B cell (primary cell): ENCODE data around the gene TUG1. TPM values are rescaled to one million over a fixed set of nuclear protein-coding genes. Genes with fewer than 3 reads are reported as not detected.

Source experiments
- ATAC-seq: fragments of 200-7000 bp; cut with Tn5 transposase; one replicate; pipeline ENCODE4 v1.10.0; 2021; ENCODE audit warnings: low read depth, mild to moderate bottlenecking, moderate number of reproducible peaks, moderate library complexity
- CTCF ChIA-PET: fragments of 350-600 bp; sonication (Branson Sonifier 250); formaldehyde crosslinking; loops from one replicate; lab custom pipeline; 2021; ENCODE audit warnings: antibody characterized with exemption, inconsistent platforms; lab: Charles Lee
- POLR2A ChIA-PET: fragments of 350-600 bp; sonication (Branson Sonifier 250); formaldehyde crosslinking; loops from one replicate; lab custom pipeline; 2021; ENCODE audit warnings: antibody characterized with exemption; lab: Charles Lee
- DNase-seq: peaks from one replicate; pipeline ENCODE4 v3.0.0; 2013
- H2AFZ ChIP-seq: 2 replicates; pipeline ENCODE4 v1.6.1; 2012; ENCODE audit warnings: mild to moderate bottlenecking, low read depth, low read length; ENCODE audit not compliant: insufficient read depth, poor library complexity, severe bottlenecking
- H3K27ac ChIP-seq, 2 donors: 1 replicate in 1 of 2; 2 replicates in 1 of 2; pipeline ENCODE4 v1.5.1; 2012 to 2013; ENCODE audit warnings: low read length in 2 of 2, mild to moderate bottlenecking in 2 of 2, moderate library complexity in 1 of 2
- H3K27me3 ChIP-seq, 4 experiments: fragments of 200-600 bp in 1 of 4; sonication (generic) in 1 of 4; replicated peaks in 1 of 4; 1 replicate in 2 of 4; 2 replicates in 2 of 4; pipeline versions ENCODE4 v1.6.1 to v1.7.0; 2013 to 2016; ENCODE audit warnings: low read length in 3 of 4, mild to moderate bottlenecking in 2 of 4, mixed read lengths in 1 of 4, moderate library complexity in 1 of 4; ENCODE audit not compliant: insufficient read depth in 4 of 4, control insufficient read depth in 3 of 4; ENCODE audit errors: control extremely low read depth in 1 of 4
- H3K36me3 ChIP-seq, 2 experiments: replicated peaks in 1 of 2; 1 replicate in 1 of 2; 2 replicates in 1 of 2; pipeline versions ENCODE4 v1.6.1 to v1.7.1; 2013; ENCODE audit warnings: low read length in 1 of 2; ENCODE audit not compliant: insufficient read depth in 2 of 2, control insufficient read depth in 1 of 2; ENCODE audit errors: control extremely low read depth in 1 of 2, extremely low read depth in 1 of 2
- H3K4me1 ChIP-seq, 2 donors: fragments of 200-600 bp in 1 of 2; sonication (generic) in 1 of 2; 1 replicate in 1 of 2; 2 replicates in 1 of 2; pipeline versions ENCODE4 v1.5.1 to v1.6.1; 2013 to 2017; ENCODE audit warnings: low read length in 2 of 2; ENCODE audit not compliant: control insufficient read depth in 2 of 2, insufficient read depth in 2 of 2
- H3K4me2 ChIP-seq: replicated peaks from 2 replicates; pipeline ENCODE3; 2012; ENCODE audit warnings: mild to moderate bottlenecking, low read depth, low read length; ENCODE audit not compliant: poor library complexity, severe bottlenecking
- H3K4me3 ChIP-seq, 5 experiments: fragments of 200-600 bp in 1 of 5; sonication (generic) in 1 of 5; 1 replicate in 3 of 5; 2 replicates in 2 of 5; pipeline versions ENCODE4 v1.5.1 to v1.7.0; 2011 to 2016; ENCODE audit warnings: low read length in 4 of 5, mild to moderate bottlenecking in 4 of 5, low read depth in 2 of 5, control low read depth in 1 of 5, moderate library complexity in 1 of 5; ENCODE audit not compliant: insufficient read depth in 1 of 5; ENCODE audit errors: control extremely low read depth in 1 of 5, extremely low read depth in 1 of 5
- H3K79me2 ChIP-seq: fragments of 200-600 bp; sonication (generic); one replicate; pipeline ENCODE4 v1.6.0; 2016; ENCODE audit warnings: low read length; ENCODE audit not compliant: control insufficient read depth, insufficient read depth
- H3K9ac ChIP-seq: fragments of 200-600 bp; sonication (generic); 2 replicates; pipeline ENCODE4 v1.6.1; 2017; ENCODE audit warnings: mild to moderate bottlenecking, low read length, moderate library complexity
- H3K9me3 ChIP-seq, 3 donors: one replicate each; pipeline versions ENCODE4 v1.6.1 to v1.7.1; 2013; ENCODE audit warnings: low read length in 2 of 3; ENCODE audit not compliant: control insufficient read depth in 2 of 3, insufficient read depth in 1 of 3; ENCODE audit errors: control extremely low read depth in 1 of 3
- H4K20me1 ChIP-seq: 2 replicates; pipeline ENCODE4 v1.6.0; 2012; ENCODE audit warnings: mild to moderate bottlenecking, low read length; ENCODE audit not compliant: insufficient read depth, control insufficient read depth, poor library complexity, severe bottlenecking
- H3K27ac Mint-ChIP-seq: one replicate; pipeline ENCODE4 v1.8.0; 2021; ENCODE audit warnings: mixed read lengths
- H3K27me3 Mint-ChIP-seq: one replicate; pipeline ENCODE4 v1.8.0; 2021; ENCODE audit warnings: mixed read lengths
- H3K4me1 Mint-ChIP-seq: one replicate; pipeline ENCODE4 v1.8.0; 2021; ENCODE audit warnings: mixed read lengths
- H3K4me3 Mint-ChIP-seq: one replicate; pipeline ENCODE4 v1.8.0; 2021; ENCODE audit warnings: mixed read lengths
- H3K9me3 Mint-ChIP-seq: one replicate; pipeline ENCODE4 v1.8.0; 2022; ENCODE audit warnings: mixed read lengths; ENCODE audit not compliant: insufficient read depth
- EZH2 ChIP-seq: IDR thresholded peaks from 2 replicates; pipeline ENCODE4 v1.6.1; 2012; ENCODE audit warnings: borderline replicate concordance, low read depth, mild to moderate bottlenecking, moderate library complexity, low read length; ENCODE audit not compliant: insufficient read depth, poor library complexity, severe bottlenecking
- WGBS: methylation state at CpG from one replicate; pipeline ENCODE4 v1.1.5; 2013; ENCODE audit warnings: missing lambda C conversion rate; ENCODE audit not compliant: insufficient coverage; 5-methylcytosine and 5-hydroxymethylcytosine counted together
- intact Hi-C: fragments of 100-400 bp; cut with micrococcal nuclease; formaldehyde crosslinking; loops from one replicate; pipeline ENCODE4 v1.10.0; 2022
- polyA plus RNA-seq: library from polyadenylated mRNA; depleted of rRNA; stranded (reverse); fragments of >200 nt; gene quantifications from 2 replicates; pipeline ENCODE4 v1.2.3, GENCODE V29; 2012
- total RNA-seq, 2 donors: library from RNA; stranded (reverse); fragments of 120-200 nt in 1 of 2; gene quantifications; 1 replicate in 1 of 2; 2 replicates in 1 of 2; pipeline versions ENCODE4 v1.2.3 to v1.2.4, GENCODE V29; 2013 to 2022
- TF ChIP-seq, protein P1 (sequence below): fragments of 200-600 bp; IDR thresholded peaks from one replicate; pipeline ENCODE4 v1.8.0; 2022; ENCODE audit warnings: antibody characterized with exemption, mild to moderate bottlenecking

TUG1 gene
- total and polyA plus RNA-seq, 2 donors (not counting 1 experiment from before 2014, with no cell fraction given): 78.9 to 110 TPM

DNA sequence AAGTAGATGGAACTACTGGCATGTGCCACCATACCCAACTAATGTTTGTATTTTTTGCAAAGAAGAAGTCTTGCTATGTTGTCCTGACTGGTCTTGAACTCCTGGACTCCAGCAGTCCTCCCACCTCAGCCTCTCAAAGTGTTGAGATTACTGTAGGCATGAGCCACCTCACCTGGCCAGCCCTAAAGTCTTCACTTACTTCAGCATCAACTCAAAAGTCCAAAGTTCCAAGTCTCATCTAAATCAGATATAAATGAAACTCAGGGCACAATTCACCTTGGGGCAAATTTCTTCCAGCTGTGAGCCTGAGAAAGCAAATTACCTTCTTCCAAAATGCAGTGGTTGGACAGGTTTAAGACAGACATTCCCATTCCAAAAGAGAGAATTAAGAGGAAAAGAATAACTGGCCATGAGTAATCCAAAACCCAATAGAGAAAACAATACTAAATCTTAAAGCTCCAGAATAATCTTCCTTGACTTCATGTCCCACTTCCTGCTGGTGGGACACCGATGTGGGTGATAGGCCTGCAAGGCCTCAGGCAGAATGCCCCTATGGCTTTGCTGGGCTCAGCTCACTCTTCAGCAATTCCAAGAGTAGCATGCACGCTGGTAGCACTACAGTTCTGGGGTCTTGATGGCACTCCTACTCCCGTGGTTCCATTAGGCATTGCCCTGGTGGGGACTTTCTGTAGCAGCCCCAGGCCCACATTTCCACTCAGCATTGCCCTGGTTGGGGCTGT lies 50.3 kb downstream of the TUG1 start:
- peaks cover 3% of the 10 kb centered on the region for H3K27me3 Mint-ChIP-seq
- no peak for ATAC-seq
- intact Hi-C loops: no loop called here

DNA sequence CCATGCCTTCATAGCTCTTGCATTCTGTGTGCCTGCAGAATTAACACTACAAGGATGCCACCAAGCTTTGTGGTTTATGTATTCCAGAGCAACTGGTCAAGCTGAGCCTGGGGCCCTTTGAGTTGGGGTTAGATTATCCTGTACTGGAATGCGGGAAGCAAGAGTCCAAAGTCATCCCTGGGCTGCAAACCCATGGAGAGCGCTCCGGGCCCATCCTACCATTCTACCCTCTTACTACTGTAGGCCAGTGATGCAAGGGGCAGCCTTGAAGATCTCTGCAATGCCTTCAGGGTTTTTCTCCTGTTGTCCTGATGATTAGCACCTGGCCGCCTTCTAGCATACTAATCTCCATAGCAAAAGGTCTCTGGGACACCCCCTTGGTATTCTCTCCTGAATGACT lies 51.3 kb downstream of the TUG1 start:
- Histone ChIP-seq H3K4me1 (no peaks in the 10 kb centered on the region), H3K4me3 (no peak overlapping the region), H3K36me3 (no peaks in the 10 kb centered on the region), H3K27me3 (no peaks in the 10 kb centered on the region), H2AFZ (no peak overlapping the region), H3K9ac (no peak overlapping the region), H4K20me1 (no peaks in the 10 kb centered on the region), H3K27ac (no peak overlapping the region), H3K4me2 (no peak overlapping the region), H3K79me2 (no peaks in the 10 kb centered on the region), H3K9me3 (no peaks in the 10 kb centered on the region)
- ATAC-seq (no peak), DNase-seq (no peak)
- intact Hi-C loops: no loop called here
- H3K4me1 Mint-ChIP-seq: no peaks in the 10 kb centered on the region
- H3K27me3 Mint-ChIP-seq: peaks cover 3% of the 10 kb centered on the region
- TF ChIP-seq, protein P1, sequence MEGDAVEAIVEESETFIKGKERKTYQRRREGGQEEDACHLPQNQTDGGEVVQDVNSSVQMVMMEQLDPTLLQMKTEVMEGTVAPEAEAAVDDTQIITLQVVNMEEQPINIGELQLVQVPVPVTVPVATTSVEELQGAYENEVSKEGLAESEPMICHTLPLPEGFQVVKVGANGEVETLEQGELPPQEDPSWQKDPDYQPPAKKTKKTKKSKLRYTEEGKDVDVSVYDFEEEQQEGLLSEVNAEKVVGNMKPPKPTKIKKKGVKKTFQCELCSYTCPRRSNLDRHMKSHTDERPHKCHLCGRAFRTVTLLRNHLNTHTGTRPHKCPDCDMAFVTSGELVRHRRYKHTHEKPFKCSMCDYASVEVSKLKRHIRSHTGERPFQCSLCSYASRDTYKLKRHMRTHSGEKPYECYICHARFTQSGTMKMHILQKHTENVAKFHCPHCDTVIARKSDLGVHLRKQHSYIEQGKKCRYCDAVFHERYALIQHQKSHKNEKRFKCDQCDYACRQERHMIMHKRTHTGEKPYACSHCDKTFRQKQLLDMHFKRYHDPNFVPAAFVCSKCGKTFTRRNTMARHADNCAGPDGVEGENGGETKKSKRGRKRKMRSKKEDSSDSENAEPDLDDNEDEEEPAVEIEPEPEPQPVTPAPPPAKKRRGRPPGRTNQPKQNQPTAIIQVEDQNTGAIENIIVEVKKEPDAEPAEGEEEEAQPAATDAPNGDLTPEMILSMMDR: no peak
- no peak for TF ChIP-seq EZH2
- CTCF ChIA-PET: no interaction called here
- WGBS: 96% methylated on average over 3 of the region's 4 CpGs
- POLR2A ChIA-PET: no interaction called here
- H3K27ac Mint-ChIP-seq: no peak overlapping the region
- H3K4me3 Mint-ChIP-seq: no peak overlapping the region
- H3K9me3 Mint-ChIP-seq: no peaks in the 10 kb centered on the region

More for the DNA sequence above, 50.3 kb downstream of the TUG1 start:
- Histone ChIP-seq H3K27ac (no peak overlapping the region), H3K79me2 (no peaks in the 10 kb centered on the region), H3K4me1 (no peaks in the 10 kb centered on the region), H3K9me3 (no peaks in the 10 kb centered on the region), H3K4me2 (no peak overlapping the region), H4K20me1 (no peaks in the 10 kb centered on the region), H3K4me3 (no peak overlapping the region), H3K27me3 (no peaks in the 10 kb centered on the region), H2AFZ (no peak overlapping the region), H3K36me3 (no peaks in the 10 kb centered on the region), H3K9ac (no peak overlapping the region)
- no peaks in the 10 kb centered on the region for H3K4me1 Mint-ChIP-seq
- no peak for TF ChIP-seq EZH2
- TF ChIP-seq, protein P1: no peak
- 85% methylated on average over 3 of the region's 3 CpGs for WGBS
- no peak overlapping the region for H3K4me3 Mint-ChIP-seq
- POLR2A ChIA-PET: no interaction called here
- DNase-seq: no peak
- CTCF ChIA-PET: no interaction called here
- H3K9me3 Mint-ChIP-seq: no peaks in the 10 kb centered on the region
- H3K27ac Mint-ChIP-seq: no peak overlapping the region
